Erythroblast (primary cell): ENCODE measurements around the gene EIF4B.

Experiments
- GATA1 ChIP-seq: IDR thresholded peaks from 2 replicates; pipeline ENCODE4 v1.6.1; 2011; ENCODE audit warnings: low read depth, mild to moderate bottlenecking, control low read depth, low read length, moderate library complexity
- POLR2A ChIP-seq: IDR thresholded peaks from 2 replicates; pipeline ENCODE4 v1.6.1; 2011; ENCODE audit warnings: mild to moderate bottlenecking, low read length

DNA sequence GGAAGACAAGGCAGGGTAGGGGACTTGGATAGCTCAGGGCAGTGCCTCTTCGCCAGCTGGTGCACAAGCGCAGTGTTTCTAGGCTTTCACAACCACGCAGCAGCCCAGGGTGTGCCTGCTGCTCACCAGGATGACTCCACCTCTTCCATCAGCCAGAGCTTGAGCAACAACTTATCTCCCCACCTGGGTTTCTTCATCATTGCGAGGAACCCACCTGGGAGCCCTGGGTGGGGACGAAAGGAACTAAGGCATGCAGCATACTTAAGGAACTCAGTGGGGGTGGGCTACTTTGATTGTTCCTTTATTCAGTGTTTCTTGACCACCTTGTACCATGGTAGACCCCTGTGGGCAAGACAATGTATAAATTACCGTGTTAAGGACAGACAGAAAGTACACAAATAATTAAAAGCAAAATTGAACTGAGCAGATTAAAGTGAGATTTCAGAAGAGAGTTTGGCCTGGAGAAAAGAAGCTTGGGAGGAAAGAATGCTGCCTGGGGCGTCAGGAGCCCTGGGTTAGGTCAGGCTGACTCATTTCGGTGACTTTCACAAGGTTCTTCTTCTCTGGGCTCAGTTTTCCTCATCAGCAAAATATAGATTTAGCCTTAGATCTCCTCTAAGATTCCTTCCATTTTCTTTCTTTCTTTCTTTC lies 34.5 kb upstream of the EIF4B start:
- TF ChIP-seq POLR2A (no peak), GATA1 (no peak)
